Brain microvascular endothelial cell (primary cell): ENCODE results near the gene SMIM45.

Source experiments
- DNase-seq: peaks from one replicate; pipeline ENCODE4 v3.0.0-alpha.2; 2020
- H3K27ac ChIP-seq: fragments of 250-450 bp; sonication (Bioruptor Pico); 2 replicates; pipeline ENCODE4 v1.5.1; 2020; ENCODE audit warnings: mild to moderate bottlenecking, moderate library complexity
- H3K27me3 ChIP-seq: fragments of 250-450 bp; sonication (Bioruptor Pico); replicated peaks from 2 replicates; pipeline ENCODE4 v1.5.1; 2020; ENCODE audit warnings: mild to moderate bottlenecking
- H3K36me3 ChIP-seq: fragments of 250-450 bp; sonication (Bioruptor Pico); replicated peaks from 2 replicates; pipeline ENCODE4 v1.5.1; 2020; ENCODE audit warnings: mild to moderate bottlenecking
- H3K4me3 ChIP-seq: 2 replicates; pipeline ENCODE4 v1.5.1; 2011; ENCODE audit warnings: low read depth, mild to moderate bottlenecking, control low read depth, low read length, moderate library complexity
- CTCF ChIP-seq: IDR thresholded peaks from 2 replicates; pipeline ENCODE4 v1.5.1; 2011; ENCODE audit warnings: low read depth, mild to moderate bottlenecking, moderate library complexity, low read length, control low read depth, inconsistent platforms; ENCODE audit errors: missing control alignments
- in situ Hi-C: cut with HindIII; loops from 2 replicates; pipeline ENCODE4 v1.10.0; 2017; ENCODE audit warnings: low sequenced_read_pairs, low pct_ligation_motif_present

SMIM45 gene

GRCh38 chr22:42001706-42002105, 49.8 kb downstream of the SMIM45 start:
- in situ Hi-C loops: no loop called here
- Histone ChIP-seq H3K4me3 (no peak overlapping the region), H3K27ac (no peak overlapping the region), H3K36me3 (no peaks in the 10 kb centered on the region), H3K27me3 (no peaks in the 10 kb centered on the region)
- no peak for DNase-seq
- no peak for TF ChIP-seq CTCF

- H3K36me3 ChIP-seq: no peaks in the 10 kb centered on the region
- H3K4me3 ChIP-seq: no peak overlapping the region
- DNase-seq: no peak
- no peaks in the 10 kb centered on the region for H3K27me3 ChIP-seq
- no peak overlapping the region for H3K27ac ChIP-seq
- TF ChIP-seq CTCF: no peak
- in situ Hi-C loops: no loop called here
Measured at GRCh38 chr22:42007922-42008321, 56.0 kb downstream of the SMIM45 start.
